ENCODE data around the gene DNAAF3. TPM values are rescaled to one million over a fixed set of nuclear protein-coding genes. Genes with fewer than 3 reads are reported as not detected.

Gene DNAAF3
- total RNA-seq, 1 experiment from 2014 or later: 52.8 TPM

DNA sequence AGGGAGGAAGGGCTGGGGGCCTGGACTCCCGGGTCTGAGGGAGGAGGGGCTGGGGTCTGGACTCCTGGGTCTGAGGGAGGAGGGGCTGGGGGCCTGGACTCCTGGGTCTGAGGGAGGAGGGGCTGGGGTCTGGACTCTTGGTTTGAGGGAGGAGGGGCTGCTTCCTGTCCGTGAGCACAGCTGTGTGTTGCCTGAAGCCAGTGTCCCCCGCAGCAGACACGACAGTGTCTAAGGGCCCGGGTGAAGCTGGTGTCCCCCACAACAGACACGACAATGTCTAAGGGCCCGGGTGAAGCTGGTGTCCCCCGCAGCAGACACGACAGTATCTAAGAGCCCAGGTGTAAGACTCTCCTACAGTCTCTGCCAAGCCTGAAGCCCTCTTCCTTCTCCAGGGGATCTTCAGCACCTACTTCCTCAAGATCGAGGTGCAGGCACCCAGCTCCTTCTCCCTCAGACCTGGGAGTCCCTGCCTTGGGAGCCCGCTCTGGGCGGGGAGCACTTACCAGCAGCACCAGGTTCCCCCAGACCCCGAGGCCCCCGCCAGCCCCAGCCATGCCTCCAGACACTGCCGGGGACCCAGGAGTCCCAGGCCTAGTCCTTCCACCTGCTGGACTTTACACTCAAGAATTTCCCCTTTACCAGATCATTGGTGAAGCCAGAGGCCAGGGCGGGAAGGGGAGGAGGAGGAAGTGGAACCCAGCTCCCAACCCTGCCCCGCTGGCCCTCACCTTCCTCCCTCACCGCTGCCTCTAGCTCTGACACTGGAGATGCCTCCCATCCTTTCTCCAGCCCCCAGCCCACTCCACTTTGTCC lies 42.7 kb upstream of the DNAAF3 start, which contains the start of gene PTPRH:
PTPRH (minus strand) TSS at position 622 of the 813 bp plus-strand sequence; CDS start at position 554, 68 bp downstream.
- POLR2A ChIA-PET: interaction anchor here (1.1 to 2.3 kb wide), 5 partner anchors 20 to 130 kb away, joined by 3 to 7 read pairs (median 4); partner anchors contain the start of genes KMT5C, PPP6R1 and SYT5
- RAD21 ChIA-PET (ENCODE audit: low non-redundant PET in 1 of 2, low total read pairs in 2 of 2, uncharacterized antibody in 2 of 2, unreplicated experiment in 2 of 2): interaction anchor here (0.6 kb wide), 2 partner anchors 53 to 114 kb away, joined by 4 to 7 read pairs; no protein-coding TSS in a partner anchor
- no peaks in the 10 kb centered on the region for H3K36me3 ChIP-seq (ENCODE audit: control insufficient read depth in 1 of 2, insufficient read depth in 2 of 2, low read length in 2 of 2)
- ATAC-seq: 0 out of 2 replicates have a peak, but pooled peaks have one; percentile 8
- H3K27me3 ChIP-seq (ENCODE audit: insufficient read depth, low read length): no peaks in the 10 kb centered on the region
- CTCF ChIA-PET: interaction anchor here (0.8 to 1.3 kb wide), 2 partner anchors 20 to 49 kb away, joined by 3 read pairs; no protein-coding TSS in a partner anchor
- intact Hi-C loops (cut with micrococcal nuclease): no loop called here
- no peaks in the 10 kb centered on the region for H3K9me2 ChIP-seq (ENCODE audit: insufficient read depth)
- peak within 1 kb of the TSS; percentile 62 for H3K4me2 ChIP-seq (ENCODE audit: low read length)
- 0 out of 4 replicates have a peak within 1 kb of the TSS, but pooled peaks of 1 of the 2 experiments have one; percentile 23 for H3K4me3 ChIP-seq (replicated peaks in 1 of 2; ENCODE audit: low read depth in 1 of 2, low read length in 2 of 2)
- BruUV-seq (replicated peaks): no TSS peak
- no peaks in the 10 kb centered on the region for H3K79me2 ChIP-seq (ENCODE audit: insufficient read depth, low read length)
- no peaks in the 10 kb centered on the region for H3K9me3 ChIP-seq (ENCODE audit: control insufficient read depth in 1 of 2, insufficient read depth in 1 of 2, low read depth in 1 of 2, low read length in 2 of 2)
- TF ChIP-seq, protein P1, sequence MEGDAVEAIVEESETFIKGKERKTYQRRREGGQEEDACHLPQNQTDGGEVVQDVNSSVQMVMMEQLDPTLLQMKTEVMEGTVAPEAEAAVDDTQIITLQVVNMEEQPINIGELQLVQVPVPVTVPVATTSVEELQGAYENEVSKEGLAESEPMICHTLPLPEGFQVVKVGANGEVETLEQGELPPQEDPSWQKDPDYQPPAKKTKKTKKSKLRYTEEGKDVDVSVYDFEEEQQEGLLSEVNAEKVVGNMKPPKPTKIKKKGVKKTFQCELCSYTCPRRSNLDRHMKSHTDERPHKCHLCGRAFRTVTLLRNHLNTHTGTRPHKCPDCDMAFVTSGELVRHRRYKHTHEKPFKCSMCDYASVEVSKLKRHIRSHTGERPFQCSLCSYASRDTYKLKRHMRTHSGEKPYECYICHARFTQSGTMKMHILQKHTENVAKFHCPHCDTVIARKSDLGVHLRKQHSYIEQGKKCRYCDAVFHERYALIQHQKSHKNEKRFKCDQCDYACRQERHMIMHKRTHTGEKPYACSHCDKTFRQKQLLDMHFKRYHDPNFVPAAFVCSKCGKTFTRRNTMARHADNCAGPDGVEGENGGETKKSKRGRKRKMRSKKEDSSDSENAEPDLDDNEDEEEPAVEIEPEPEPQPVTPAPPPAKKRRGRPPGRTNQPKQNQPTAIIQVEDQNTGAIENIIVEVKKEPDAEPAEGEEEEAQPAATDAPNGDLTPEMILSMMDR (IDR thresholded peaks at IDR 0.05 in 2 of 3, conservative IDR thresholded peaks at IDR 0.05 in 1 of 3; ENCODE audit: borderline replicate concordance in 1 of 3, insufficient read depth in 1 of 3, low read depth in 2 of 3, low read length in 2 of 3): no peak
- 0 out of 2 replicates have a peak, but pooled peaks have one; percentile 24 for TF ChIP-seq POLR2AphosphoS5 (IDR thresholded peaks at IDR 0.05; ENCODE audit: low read depth, low read length)
- no peaks in the 10 kb centered on the region for H4K20me1 ChIP-seq (ENCODE audit: insufficient read depth)
- H3K27ac ChIP-seq (ENCODE audit: low read depth, low read length): peak within 1 kb of the TSS; percentile 85
- peak within 1 kb of the TSS; percentile 38 for H3K9ac ChIP-seq (ENCODE audit: low read length)
- peaks cover 38 to 63% of the 10 kb centered on the region in 2 experiments for H3K4me1 ChIP-seq (ENCODE audit: control insufficient read depth in 1 of 2, insufficient read depth in 2 of 2, low read length in 2 of 2)
- no peak for DNase-seq (ENCODE audit: low read depth, low spot score)
- H2AFZ ChIP-seq (ENCODE audit: low read depth, low read length, poor library complexity, severe bottlenecking): no peak within 1 kb of the TSS

All from HCT116 (cell line).